Stimulated activated CD4-positive, alpha-beta T cell treated with anti-CD3 and anti-CD28 coated beads, Interleukin-4, amount 100 ng/mL, for 48 hours (primary cell): Measurements from ENCODE around the gene PGC.

Experiments used
- DNase-seq, 2 donors: peaks; one replicate each; pipeline ENCODE4 v3.0.0-alpha.2; 2020; ENCODE audit warnings: low read depth in 2 of 2

The PGC gene

DNA sequence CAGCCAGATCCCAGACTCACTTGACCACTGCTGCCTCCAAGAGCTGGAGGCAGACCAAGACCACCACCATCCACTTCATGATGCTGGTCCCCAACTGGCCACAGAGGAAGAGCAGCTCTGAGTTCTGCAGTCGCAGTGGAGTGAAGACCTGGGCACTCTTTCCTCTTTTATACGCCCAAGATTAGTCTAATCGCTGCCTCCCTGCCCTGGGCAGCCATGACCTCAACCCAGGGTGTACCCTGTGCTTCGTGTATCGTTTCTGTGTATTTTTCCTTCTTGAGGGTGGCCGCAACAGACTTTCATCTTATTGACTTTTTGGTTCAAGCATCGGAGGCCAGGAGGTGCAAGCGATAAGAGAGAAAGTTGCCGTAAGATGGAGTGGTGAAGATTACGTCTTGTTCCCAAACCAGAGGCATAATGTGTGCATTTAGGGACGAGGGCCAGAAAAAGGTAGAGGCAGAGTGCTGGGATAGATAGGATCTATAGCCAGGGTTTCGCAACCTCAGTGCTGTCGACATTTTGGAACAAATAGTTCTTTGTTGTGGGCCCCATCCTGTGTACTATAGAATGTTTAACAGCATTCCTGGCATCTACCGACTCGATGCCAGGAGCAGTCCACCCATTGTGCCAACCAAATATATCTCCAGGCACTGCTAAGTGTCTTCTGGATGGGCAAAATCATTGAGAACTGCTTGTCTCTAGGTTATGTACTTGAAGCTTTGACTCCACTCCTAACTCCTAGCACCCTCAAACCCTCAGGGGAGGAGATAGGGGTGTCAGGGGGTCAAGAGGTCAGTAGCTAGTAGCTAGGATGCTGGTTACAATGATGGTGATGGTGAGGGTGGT is at the start of gene PGC:
Gene PGC, minus strand, starts transcription at position 142 of the 846 bp plus-strand sequence. Its CDS starts 63 bp downstream, at position 79.
- no peak for DNase-seq

- no peak for DNase-seq
Measured at GRCh38 chr6:41796474-41796873, 49.3 kb upstream of the PGC start.

DNA sequence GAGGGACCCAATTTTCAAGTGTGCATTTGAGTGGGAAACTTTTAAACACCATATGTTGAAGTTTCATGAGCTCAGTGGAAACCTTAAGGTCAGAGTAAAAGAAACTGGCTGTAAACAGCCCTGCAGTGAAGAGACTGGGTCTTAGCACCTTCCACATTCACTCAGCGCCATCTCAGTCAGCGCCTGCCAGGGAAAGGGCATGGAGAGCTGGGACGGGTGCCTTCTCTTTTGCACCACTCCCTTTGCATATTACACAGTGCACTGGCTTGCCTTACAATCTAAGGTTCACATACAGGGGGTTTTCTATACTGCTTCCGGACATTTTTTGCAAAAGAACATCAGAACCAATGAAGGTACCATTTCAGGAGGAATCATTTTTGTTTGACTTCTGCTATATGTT is 44.8 kb upstream of the PGC start:
- DNase-seq = no peak

- DNase-seq = no peak
Measured at GRCh38 chr6:41791305-41791704, 44.1 kb upstream of the PGC start.

- no peak for DNase-seq
Measured at GRCh38 chr6:41790045-41790444, 42.8 kb upstream of the PGC start.

DNA sequence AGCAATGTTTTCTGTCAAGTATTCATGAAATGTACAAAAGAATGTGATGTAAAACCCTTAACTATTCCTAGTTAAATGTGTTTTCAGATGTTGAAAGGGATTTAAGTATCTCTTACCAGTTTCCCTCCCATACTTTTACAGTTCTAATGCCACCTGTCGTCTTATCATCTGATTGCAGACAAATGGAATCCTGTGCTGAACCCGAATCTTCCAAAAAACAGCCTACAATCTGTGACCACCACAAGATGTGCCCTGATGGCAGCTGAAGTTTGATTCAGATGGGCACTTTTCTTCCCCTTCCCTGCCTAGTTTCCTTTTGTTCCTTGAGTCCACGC is 42.2 kb upstream of the PGC start:
- DNase-seq = no peak

DNA sequence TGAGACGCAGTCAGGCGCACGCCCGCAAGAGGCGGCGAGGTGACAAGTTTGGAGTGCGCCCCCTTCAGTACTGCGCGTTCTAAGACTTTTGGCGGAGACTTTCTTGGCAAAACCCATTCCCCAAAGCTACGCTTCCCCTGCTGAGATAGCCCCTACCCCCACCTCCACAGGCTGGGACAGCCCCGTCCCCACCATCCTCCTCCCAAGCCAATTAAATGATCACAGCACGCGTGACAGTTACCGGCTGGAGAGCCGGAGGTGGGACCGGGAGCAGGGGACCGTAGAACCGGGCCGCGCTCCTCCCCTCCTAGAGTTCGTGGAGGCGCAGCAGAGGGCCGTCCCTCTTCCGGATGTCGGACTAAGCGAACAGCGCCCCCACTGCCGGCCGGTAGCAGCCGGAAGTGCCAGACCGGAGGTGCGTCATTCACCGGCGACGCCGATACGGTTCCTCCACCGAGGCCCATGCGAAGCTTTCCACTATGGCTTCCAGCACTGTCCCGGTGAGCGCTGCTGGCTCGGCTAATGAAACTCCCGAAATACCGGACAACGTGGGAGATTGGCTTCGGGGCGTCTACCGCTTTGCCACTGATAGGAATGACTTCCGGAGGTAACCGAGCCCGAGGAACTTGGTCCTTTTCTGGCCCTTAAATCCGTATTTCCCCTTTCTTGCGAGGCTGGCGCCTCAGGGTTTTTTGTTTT is 40.2 kb upstream of the PGC start, which contains the start of gene TOMM6:
Gene TOMM6, plus strand, starts transcription at position 476 of the 699 bp plus-strand sequence. Its CDS starts 4 bp downstream, at position 480.
- DNase-seq = peak; percentile 94

GRCh38 chr6:41786451-41787218 is 39.4 kb upstream of the PGC start:
- DNase-seq = peak; percentile 83

GRCh38 chr6:41785689-41786450 is 38.7 kb upstream of the PGC start:
- no peak for DNase-seq

- no peak for DNase-seq
Measured at GRCh38 chr6:41785254-41785653, 38.1 kb upstream of the PGC start.

- DNase-seq = no peak
Measured at GRCh38 chr6:41784581-41785171, 37.5 kb upstream of the PGC start.

DNA sequence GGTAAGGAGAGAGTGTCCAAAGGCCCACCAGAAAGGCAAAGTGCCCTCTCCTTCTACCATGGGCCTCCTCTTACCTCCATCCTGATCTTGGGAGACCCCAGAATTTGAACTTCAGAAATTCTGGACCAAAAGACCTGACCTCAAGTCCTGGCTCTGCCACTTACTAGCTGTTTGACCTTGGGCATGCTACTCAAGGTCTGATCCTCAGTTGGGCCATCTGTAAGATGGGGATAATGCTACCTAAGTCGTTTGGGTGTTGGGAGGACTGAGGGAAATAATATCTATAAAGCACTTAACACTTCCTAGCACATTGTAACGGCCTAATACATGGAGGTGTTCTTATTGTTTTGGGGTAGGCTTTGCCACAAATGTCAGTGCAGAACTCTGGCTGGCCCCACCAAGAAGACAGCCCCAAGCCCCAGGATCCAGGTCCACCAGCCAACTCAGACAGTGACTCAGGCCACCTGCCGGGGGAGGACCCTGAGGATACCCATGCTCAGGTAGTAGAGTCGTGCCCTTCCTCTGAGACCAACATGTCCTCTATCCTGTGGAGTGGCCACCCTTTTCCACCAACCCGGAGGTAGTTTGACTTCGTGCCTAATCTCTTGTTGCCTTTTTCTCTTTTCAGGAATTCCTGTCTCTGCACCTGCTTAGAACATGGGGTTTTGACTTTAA is 36.0 kb upstream of the PGC start:
- DNase-seq = no peak

GRCh38 chr6:41781366-41781730 is 34.2 kb upstream of the PGC start:
- no peak for DNase-seq

GRCh38 chr6:41780551-41781365 is 33.6 kb upstream of the PGC start, which contains the start of gene PRICKLE4:
PRICKLE4 (plus strand) TSS chr6:41780782; CDS start chr6:41783474, 2,692 bp downstream.
- no peak for DNase-seq

DNA sequence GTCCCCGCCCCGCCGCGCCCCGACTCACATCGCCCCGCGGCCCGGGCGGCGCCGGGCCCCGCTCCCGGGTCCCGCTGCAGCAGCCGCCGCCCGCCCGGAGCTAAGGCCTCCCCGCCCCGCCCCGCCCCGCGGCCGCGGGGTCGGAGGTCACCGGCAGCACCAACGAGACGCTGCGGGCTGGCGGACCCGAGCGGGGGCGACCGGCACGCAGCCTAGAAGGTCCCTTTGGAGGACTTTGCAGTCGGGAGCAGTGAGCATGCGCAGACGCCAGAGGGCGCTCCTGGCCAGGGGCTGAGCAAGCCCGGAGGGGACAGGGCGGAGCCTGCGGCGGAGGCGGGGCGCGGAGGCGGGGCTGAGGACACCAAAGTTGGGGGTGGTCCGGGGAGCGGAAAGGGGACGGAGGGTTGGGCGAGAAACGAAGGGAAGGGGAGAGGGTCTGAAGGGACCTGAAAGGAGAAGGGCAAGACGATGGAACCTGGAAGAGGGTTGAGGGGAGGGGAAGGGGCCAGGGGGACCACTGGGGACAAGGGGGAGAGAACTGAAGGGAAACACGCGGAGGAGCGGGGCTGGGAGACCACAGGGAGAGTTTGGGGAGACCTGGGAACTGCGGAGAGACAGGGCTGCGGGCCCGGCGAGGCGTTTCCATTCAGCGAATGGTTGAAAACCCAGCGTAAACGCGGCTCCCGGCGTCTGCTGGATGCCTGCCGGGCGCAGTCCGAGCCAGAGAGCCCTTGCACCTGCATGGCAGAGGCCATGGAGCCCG is 32.8 kb upstream of the PGC start, which contains the start of gene FRS3:
Gene FRS3, minus strand, starts transcription at position 113 of the 763 bp plus-strand sequence. CDS start 2,913 bp downstream, outside the sequence.
- DNase-seq = peak; percentile 99 to 100

GRCh38 chr6:41779336-41779735 is 32.1 kb upstream of the PGC start:
- no peak for DNase-seq

- no peak for DNase-seq
Measured at GRCh38 chr6:41778895-41779294, 31.7 kb upstream of the PGC start.

- no peak for DNase-seq
Measured at GRCh38 chr6:41777551-41778285, 30.5 kb upstream of the PGC start.
